Ishikawa (cell line): Measurements from ENCODE around the gene OLR1.

Experiments used
- EGR1 ChIP-seq: IDR thresholded peaks from 2 replicates; pipeline ENCODE4 v1.6.1; 2012
- EP300 ChIP-seq: IDR thresholded peaks from 2 replicates; pipeline ENCODE4 v1.6.1; 2012; ENCODE audit warnings: borderline replicate concordance
- TAF1 ChIP-seq: IDR thresholded peaks from 2 replicates; pipeline ENCODE4 v1.6.1; 2012; ENCODE audit warnings: low read depth, mild to moderate bottlenecking
- ZBTB7A ChIP-seq: IDR thresholded peaks from 2 replicates; pipeline ENCODE4 v1.6.1; 2012; ENCODE audit warnings: low read depth

DNA sequence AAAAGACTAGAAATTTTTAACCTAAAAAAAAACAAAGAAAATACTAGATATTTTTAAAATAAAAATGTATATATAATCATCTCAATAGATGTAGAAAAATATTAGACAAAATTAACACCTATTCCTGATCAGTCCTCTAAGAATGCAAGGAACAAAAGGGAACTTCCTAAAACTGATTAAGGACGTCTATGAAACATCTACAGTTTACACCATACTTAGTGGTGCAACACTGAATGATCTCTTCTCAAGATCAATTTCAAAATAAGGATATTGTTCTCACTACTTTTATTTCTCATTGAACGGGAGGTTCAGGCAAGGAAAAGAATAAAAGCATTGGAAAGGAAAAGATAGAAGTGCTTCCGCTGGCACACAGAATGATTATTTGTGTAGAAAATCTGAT is 16.0 kb downstream of the OLR1 start:
- no peak for TF ChIP-seq TAF1
- TF ChIP-seq EP300 = no peak
- no peak for TF ChIP-seq EGR1
- TF ChIP-seq ZBTB7A = no peak
